Measurements from ENCODE around the gene PIEZO2. TPM values are rescaled to one million over a fixed set of nuclear protein-coding genes. Genes with fewer than 3 reads are reported as not detected.

PIEZO2 gene
- polyA plus RNA-seq, 6 donors from 2014 or later, result 0.21 TPM; not detected in 5

- Mint-ChIP-seq H3K9me3 (peaks cover 0 to 4% (median 1%) of the 10 kb centered on the region in 7 donors), H3K36me3 (peaks cover 0 to 5% of the 10 kb centered on the region in 2 donors), H3K4me1 (peaks cover 0 to 6% (median 0%) of the 10 kb centered on the region in 3 donors), H3K4me3 (no peak overlapping the region), H3K27ac (no peak overlapping the region), H3K27me3 (peaks cover 10 to 35% (median 32%) of the 10 kb centered on the region in 3 donors)
- no peak for DNase-seq
- ATAC-seq (ENCODE audit: low read depth in 2 of 2), result no peak
These were observed 13.5 kb upstream of the PIEZO2 start for GRCh38 chr18:11162889-11163288.

DNA sequence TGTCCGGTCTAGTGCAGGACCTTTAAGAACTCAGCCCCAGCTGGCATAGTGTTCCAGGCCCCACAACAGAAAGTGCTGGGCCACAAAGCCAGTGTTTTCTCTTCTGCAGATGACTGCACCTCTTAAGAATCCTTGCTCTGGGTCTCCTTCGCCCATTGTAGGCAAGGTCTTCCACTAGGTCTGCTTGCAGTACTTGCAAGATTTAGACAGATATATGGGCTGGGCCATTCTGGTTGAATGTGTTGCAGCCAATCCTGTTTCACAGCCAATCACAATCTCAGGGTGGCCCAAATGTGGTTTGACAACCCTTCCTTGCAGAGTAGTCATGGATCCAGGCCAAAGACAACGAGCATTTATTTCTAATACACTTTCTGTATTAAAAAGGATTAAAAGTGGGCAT, 13.1 kb upstream of the PIEZO2 start:
- ATAC-seq (ENCODE audit: low read depth in 2 of 2) (no peak), DNase-seq (no peak)
- peaks cover 10 to 32% (median 31%) of the 10 kb centered on the region in 3 donors for H3K27me3 Mint-ChIP-seq
- peaks cover 0 to 5% of the 10 kb centered on the region in 2 donors for H3K36me3 Mint-ChIP-seq
- no peak overlapping the region for H3K27ac Mint-ChIP-seq
- H3K4me1 Mint-ChIP-seq, result peaks cover 0 to 6% (median 0%) of the 10 kb centered on the region in 3 donors
- H3K4me3 Mint-ChIP-seq, result no peak overlapping the region
- peaks cover 0 to 4% (median 0%) of the 10 kb centered on the region in 7 donors for H3K9me3 Mint-ChIP-seq

- DNase-seq, result no peak
- peaks cover 0 to 4% (median 0%) of the 10 kb centered on the region in 7 donors for H3K9me3 Mint-ChIP-seq
- peaks cover 0 to 6% (median 0%) of the 10 kb centered on the region in 3 donors for H3K4me1 Mint-ChIP-seq
- H3K36me3 Mint-ChIP-seq, result peaks cover 0 to 4% of the 10 kb centered on the region in 2 donors
- no peak overlapping the region for H3K4me3 Mint-ChIP-seq
- peaks cover 10 to 33% (median 29%) of the 10 kb centered on the region in 3 donors for H3K27me3 Mint-ChIP-seq
- ATAC-seq (ENCODE audit: low read depth in 2 of 2), result no peak
- no peak overlapping the region for H3K27ac Mint-ChIP-seq
These were observed 10.9 kb upstream of the PIEZO2 start for GRCh38 chr18:11160313-11160712.

DNA sequence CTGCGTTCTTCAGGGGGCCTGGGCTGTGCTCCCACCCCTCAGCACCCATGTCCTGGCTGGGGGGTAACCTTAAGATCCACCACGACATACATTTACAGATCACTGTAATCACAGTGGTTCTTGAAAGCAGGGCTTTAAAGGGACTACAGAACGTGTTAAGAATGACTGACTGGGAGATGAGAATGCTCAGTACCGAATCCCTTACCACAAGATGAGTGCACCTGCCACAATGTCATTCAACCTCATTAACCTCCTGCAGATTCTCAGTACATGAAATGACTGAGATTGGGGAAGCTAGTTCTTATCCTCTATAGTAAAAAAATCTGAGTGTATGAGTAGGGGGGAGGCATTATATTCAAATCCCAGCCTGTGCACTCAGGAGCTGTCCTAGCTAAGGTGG, 10.5 kb upstream of the PIEZO2 start:
- ATAC-seq (ENCODE audit: low read depth in 2 of 2) (no peak), DNase-seq (no peak)
- H3K27me3 Mint-ChIP-seq, result peaks cover 12 to 33% (median 24%) of the 10 kb centered on the region in 3 donors
- H3K4me3 Mint-ChIP-seq, result no peak overlapping the region
- H3K27ac Mint-ChIP-seq, result no peak overlapping the region
- H3K36me3 Mint-ChIP-seq, result no peaks in the 10 kb centered on the region
- peaks cover 0 to 4% (median 0%) of the 10 kb centered on the region in 7 donors for H3K9me3 Mint-ChIP-seq
- H3K4me1 Mint-ChIP-seq, result peaks cover 0 to 6% (median 0%) of the 10 kb centered on the region in 3 donors

DNA sequence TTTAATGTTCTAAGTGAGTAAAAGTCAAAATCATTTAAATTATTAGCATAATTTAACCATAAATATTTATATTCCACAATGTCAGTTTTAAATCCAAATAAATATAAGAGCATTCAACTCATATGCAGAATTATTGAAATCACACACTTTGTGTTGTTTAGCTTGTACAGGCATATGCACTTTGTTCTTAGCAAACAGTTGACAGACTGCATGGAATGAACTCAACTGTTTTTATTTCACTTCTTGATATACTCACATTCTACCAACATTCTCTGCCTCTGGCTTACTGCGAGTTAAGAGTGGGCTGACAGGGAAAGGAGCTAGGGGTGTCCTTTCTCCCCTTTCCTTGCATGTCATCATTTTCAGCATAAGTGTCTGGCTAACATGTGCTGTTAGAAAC, 7.6 kb upstream of the PIEZO2 start:
- Mint-ChIP-seq H3K27ac (no peak overlapping the region), H3K4me3 (no peak overlapping the region), H3K4me1 (no peaks in the 10 kb centered on the region), H3K27me3 (peaks cover 10 to 32% (median 22%) of the 10 kb centered on the region in 3 donors), H3K36me3 (no peaks in the 10 kb centered on the region), H3K9me3 (peaks cover 0 to 4% (median 0%) of the 10 kb centered on the region in 7 donors)
- ATAC-seq (ENCODE audit: low read depth in 2 of 2) (no peak), DNase-seq (no peak)

DNA sequence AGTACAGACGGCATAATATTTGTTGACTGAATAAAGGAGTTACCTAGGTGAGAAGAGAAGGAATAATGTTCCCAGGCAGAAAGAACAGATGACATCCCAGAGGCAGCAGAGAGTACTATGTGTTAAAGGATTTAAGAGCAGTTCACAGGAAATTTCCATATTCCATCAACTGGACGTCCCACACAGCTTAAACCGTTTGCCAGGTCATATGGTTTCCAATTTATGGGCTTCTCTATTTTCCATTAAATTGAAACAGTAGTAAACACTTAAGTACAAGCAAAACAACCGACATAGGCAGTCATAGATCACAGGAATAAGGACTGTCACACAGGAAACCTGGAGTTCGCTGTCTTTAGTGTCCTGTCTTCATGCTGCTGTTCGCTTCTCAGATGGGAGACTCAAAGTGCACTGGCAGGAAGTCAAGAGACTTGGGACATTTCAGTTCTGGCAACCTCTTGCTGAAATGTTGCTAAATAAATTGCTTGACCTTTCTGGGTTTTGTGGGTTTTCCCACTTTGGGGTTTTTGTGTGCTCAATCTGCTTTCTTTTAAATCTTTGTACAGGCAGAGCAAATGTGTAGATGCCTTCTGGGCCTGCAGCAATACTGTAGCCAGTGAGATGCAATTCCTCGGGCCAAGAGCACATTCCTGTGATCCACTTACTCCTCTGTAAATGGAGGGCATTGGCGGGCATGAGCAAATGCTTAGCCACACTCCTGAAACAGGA, 5.8 kb upstream of the PIEZO2 start:
- peaks cover 27 to 36% (median 36%) of the 10 kb centered on the region in 3 donors for H3K27me3 Mint-ChIP-seq
- no peak for DNase-seq
- H3K4me3 Mint-ChIP-seq, result no peak overlapping the region
- ATAC-seq (ENCODE audit: low read depth in 2 of 2), result no peak
- peaks cover 0 to 3% (median 0%) of the 10 kb centered on the region in 3 donors for H3K4me1 Mint-ChIP-seq
- H3K27ac Mint-ChIP-seq, result no peak overlapping the region
- no peaks in the 10 kb centered on the region for H3K36me3 Mint-ChIP-seq
- H3K9me3 Mint-ChIP-seq, result peaks cover 0 to 1% (median 0%) of the 10 kb centered on the region in 7 donors

DNA sequence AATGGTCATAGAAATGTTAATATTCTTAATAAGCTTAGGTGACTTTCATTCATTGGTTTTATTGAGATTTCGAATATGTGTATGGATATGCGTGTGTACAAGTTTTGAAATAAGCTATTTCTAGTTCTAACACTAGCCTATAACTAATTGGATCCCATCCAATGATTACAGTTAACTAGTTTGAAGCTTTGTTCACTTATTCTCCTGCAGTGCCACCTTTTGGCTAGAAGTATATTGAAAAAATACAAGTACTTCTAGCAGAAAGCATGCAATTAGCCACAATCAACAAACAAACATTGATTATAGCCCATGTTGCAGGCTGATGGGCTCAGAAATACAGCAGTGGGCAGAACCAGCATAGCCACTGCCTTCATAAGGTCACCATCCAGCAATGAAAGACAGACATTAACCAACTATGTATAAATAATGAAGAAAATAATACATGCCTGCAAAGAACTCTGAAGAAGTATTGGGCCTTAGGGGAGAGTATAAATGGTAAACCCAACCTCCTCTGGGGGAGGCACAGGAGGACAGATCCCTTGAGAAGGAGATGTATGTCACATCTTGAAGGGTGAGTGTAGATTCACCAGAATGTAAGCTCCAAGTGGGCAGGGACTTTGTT, 5.1 kb upstream of the PIEZO2 start:
- DNase-seq (no peak), ATAC-seq (ENCODE audit: low read depth in 2 of 2) (no peak)
- H3K4me3 Mint-ChIP-seq, result no peak overlapping the region
- peaks cover 0 to 8% (median 0%) of the 10 kb centered on the region in 3 donors for H3K4me1 Mint-ChIP-seq
- peaks cover 0 to 4% (median 0%) of the 10 kb centered on the region in 7 donors for H3K9me3 Mint-ChIP-seq
- peaks cover 33 to 41% (median 40%) of the 10 kb centered on the region in 3 donors for H3K27me3 Mint-ChIP-seq
- no peaks in the 10 kb centered on the region for H3K36me3 Mint-ChIP-seq
- H3K27ac Mint-ChIP-seq, result no peak overlapping the region

- ATAC-seq (ENCODE audit: low read depth in 2 of 2), result no peak
- Mint-ChIP-seq H3K9me3 (peaks cover 0 to 4% (median 0%) of the 10 kb centered on the region in 7 donors), H3K4me3 (no peak overlapping the region), H3K36me3 (no peaks in the 10 kb centered on the region), H3K27ac (no peak overlapping the region), H3K27me3 (peaks cover 36 to 45% (median 42%) of the 10 kb centered on the region in 3 donors), H3K4me1 (peaks cover 0 to 10% (median 0%) of the 10 kb centered on the region in 3 donors)
- DNase-seq, result no peak
These were observed 3.7 kb upstream of the PIEZO2 start for GRCh38 chr18:11153097-11153496.

GRCh38 chr18:11150271-11150615, 874 bp upstream of the PIEZO2 start:
- no peak for ATAC-seq (ENCODE audit: low read depth in 2 of 2)
- DNase-seq, result no peak
- Mint-ChIP-seq H3K4me1 (peaks cover 0 to 13% (median 0%) of the 10 kb centered on the region in 3 donors), H3K27ac (peak overlapping the region in 1 of 6 donors; percentile 56), H3K27me3 (peaks cover 53 to 57% (median 56%) of the 10 kb centered on the region in 3 donors), H3K36me3 (no peaks in the 10 kb centered on the region), H3K4me3 (peak overlapping the region in 1 of 8 donors; percentile 21), H3K9me3 (peaks cover 0 to 4% (median 0%) of the 10 kb centered on the region in 7 donors)

GRCh38 chr18:11148680-11149440, 509 bp downstream of the PIEZO2 start:
- H3K4me3 Mint-ChIP-seq, result peak overlapping the region in 1 of 8 donors; percentile 19
- DNase-seq, result no peak
- H3K9me3 Mint-ChIP-seq, result peaks cover 0 to 4% (median 0%) of the 10 kb centered on the region in 7 donors
- H3K27me3 Mint-ChIP-seq, result peaks cover 45 to 57% (median 47%) of the 10 kb centered on the region in 3 donors
- ATAC-seq (ENCODE audit: low read depth in 2 of 2), result no peak
- no peaks in the 10 kb centered on the region for H3K36me3 Mint-ChIP-seq
- peaks cover 0 to 13% (median 0%) of the 10 kb centered on the region in 3 donors for H3K4me1 Mint-ChIP-seq
- no peak overlapping the region for H3K27ac Mint-ChIP-seq

DNA sequence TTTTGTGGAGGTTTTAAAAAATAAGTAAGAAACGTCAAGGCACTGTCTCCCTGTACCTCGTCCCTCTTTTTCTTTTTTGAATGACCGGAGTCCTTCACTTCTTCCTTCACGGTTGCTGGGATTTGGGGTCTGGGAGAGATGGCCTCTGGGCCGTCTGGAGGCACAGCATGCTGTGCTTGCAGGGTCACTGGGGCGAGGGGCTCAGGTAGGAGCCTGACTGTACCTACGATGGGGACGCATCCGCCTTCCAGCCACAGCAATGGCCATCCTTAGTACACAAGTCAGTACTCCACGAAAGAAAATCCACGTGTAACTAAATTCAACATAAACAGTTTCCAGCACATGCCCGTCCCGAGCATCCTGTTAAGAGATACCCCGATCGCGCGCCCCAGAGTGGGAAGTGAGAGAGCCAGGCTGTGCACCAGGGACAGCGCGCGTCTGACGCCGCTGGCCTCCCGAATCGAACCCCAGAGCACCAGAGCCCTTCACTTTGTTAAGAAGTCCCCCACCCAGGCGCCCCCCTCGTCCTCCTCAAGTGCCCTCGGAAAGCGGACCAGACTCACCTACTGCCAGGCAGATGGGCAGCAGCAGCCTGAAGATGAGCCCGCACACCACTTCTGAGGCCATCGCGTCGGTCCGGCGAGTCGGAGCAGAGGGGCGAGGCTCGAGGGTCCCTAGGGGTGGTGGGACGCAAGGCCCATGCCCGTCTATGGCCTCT, 1.2 kb downstream of the PIEZO2 start:
- no peak overlapping the region for H3K27ac Mint-ChIP-seq
- no peaks in the 10 kb centered on the region for H3K36me3 Mint-ChIP-seq
- DNase-seq (no peak), ATAC-seq (ENCODE audit: low read depth in 2 of 2) (no peak)
- peaks cover 45 to 62% (median 47%) of the 10 kb centered on the region in 3 donors for H3K27me3 Mint-ChIP-seq
- peak overlapping the region in 3 of 8 donors; percentile 47 to 64 (median 47) for H3K4me3 Mint-ChIP-seq
- peaks cover 0 to 13% (median 0%) of the 10 kb centered on the region in 3 donors for H3K4me1 Mint-ChIP-seq
- peaks cover 0 to 4% (median 0%) of the 10 kb centered on the region in 7 donors for H3K9me3 Mint-ChIP-seq

DNA sequence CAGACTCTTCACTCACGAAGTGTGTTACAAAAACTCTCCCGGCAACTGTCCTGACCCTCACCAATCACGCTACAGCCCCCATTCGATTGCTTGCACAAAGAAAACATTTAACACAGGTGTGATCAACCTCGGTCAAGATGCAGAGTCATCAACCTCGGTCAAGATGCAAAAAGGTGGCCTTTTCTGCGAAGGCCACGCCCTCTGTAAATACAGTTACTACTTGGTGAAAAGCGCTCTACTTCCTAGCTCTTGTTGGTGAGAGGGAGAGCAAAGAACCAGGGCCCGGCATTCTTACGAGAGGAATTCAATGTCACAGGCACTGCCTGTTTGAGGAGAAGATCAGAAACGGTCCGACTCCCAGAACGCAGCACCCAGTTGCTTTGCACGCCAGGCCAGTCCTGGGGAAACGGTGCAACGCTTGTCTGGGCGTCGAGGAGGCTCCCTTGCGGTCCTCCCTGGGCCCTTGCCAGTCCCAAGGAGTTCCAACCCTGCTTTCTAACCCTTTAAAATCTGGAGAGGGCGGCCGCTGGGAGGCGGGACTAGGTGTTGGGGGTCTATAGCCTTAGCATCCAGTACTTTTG, 1.9 kb downstream of the PIEZO2 start:
- H3K4me1 Mint-ChIP-seq, result peaks cover 0 to 13% (median 0%) of the 10 kb centered on the region in 3 donors
- no peak for ATAC-seq (ENCODE audit: low read depth in 2 of 2)
- H3K27ac Mint-ChIP-seq, result no peak overlapping the region
- H3K27me3 Mint-ChIP-seq, result peaks cover 40 to 62% (median 42%) of the 10 kb centered on the region in 3 donors
- H3K4me3 Mint-ChIP-seq, result peak overlapping the region in 2 of 8 donors; percentile 29 to 39
- no peaks in the 10 kb centered on the region for H3K36me3 Mint-ChIP-seq
- H3K9me3 Mint-ChIP-seq, result peaks cover 0 to 4% (median 0%) of the 10 kb centered on the region in 7 donors
- DNase-seq, result no peak
